Left ventricle myocardium inferior (tissue), 1 donor: ENCODE results near the gene TNFRSF9. TPM values are rescaled to one million over a fixed set of nuclear protein-coding genes. Genes with fewer than 3 reads are reported as not detected.

ENCODE experiments used
- DNase-seq: peaks from one replicate; pipeline ENCODE4 v3.0.0-alpha.2; 2020
- H3K27ac ChIP-seq: fragments of 200-600 bp; replicated peaks from 2 replicates; pipeline ENCODE4 v1.8.0; 2021
- H3K27me3 ChIP-seq: fragments of 200-600 bp; 2 replicates; pipeline ENCODE4 v1.8.0; 2021; ENCODE audit warnings: low read depth
- H3K36me3 ChIP-seq: fragments of 200-600 bp; 2 replicates; pipeline ENCODE4 v1.8.0; 2021
- H3K4me1 ChIP-seq: fragments of 200-600 bp; 2 replicates; pipeline ENCODE4 v1.8.0; 2021
- H3K4me3 ChIP-seq: fragments of 200-600 bp; 2 replicates; pipeline ENCODE4 v1.8.0; 2021; ENCODE audit warnings: mild to moderate bottlenecking, moderate library complexity
- H3K9me3 ChIP-seq: fragments of 200-600 bp; replicated peaks from 2 replicates; pipeline ENCODE4 v1.8.0; 2021
- CTCF ChIP-seq: fragments of 200-600 bp; IDR thresholded peaks from 2 replicates; pipeline ENCODE4 v1.8.0; 2021; ENCODE audit warnings: antibody characterized with exemption, mild to moderate bottlenecking, borderline replicate concordance
- intact Hi-C: fragments of 100-400 bp; cut with micrococcal nuclease; formaldehyde crosslinking; loops from one replicate; pipeline ENCODE4 v1.11.0; 2022
- total RNA-seq: library from RNA; stranded (reverse); fragmentation: NEBNext Ultra II Directional; extraction: Animal tissue kit (Norgen Biotek cat#: 25700); gene quantifications from one replicate; pipeline ENCODE4 v1.2.1, GENCODE V29; 2021
- donor health status: DM: no; HTN: yes; CAD: no; lungs with severe emphysema.

Gene TNFRSF9
- total RNA-seq, 1 donor from 2014 or later: not detected

GRCh38 chr1:7962636-7963377, 22.2 kb upstream of the TNFRSF9 start:
- peaks cover 48% of the 10 kb centered on the region for H3K36me3 ChIP-seq
- no peaks in the 10 kb centered on the region for H3K27me3 ChIP-seq
- H3K27ac ChIP-seq: peak overlapping the region; percentile 92
- peaks cover 69% of the 10 kb centered on the region for H3K4me1 ChIP-seq
- H3K9me3 ChIP-seq: no peaks in the 10 kb centered on the region
- no peak for DNase-seq
- intact Hi-C loops: no loop called here
- no peak for TF ChIP-seq CTCF
- peak overlapping the region; percentile 76 for H3K4me3 ChIP-seq

GRCh38 chr1:7962014-7962335, 21.3 kb upstream of the TNFRSF9 start:
- no peaks in the 10 kb centered on the region for H3K27me3 ChIP-seq
- peaks cover 42% of the 10 kb centered on the region for H3K36me3 ChIP-seq
- DNase-seq: no peak
- peaks cover 61% of the 10 kb centered on the region for H3K4me1 ChIP-seq
- peak overlapping the region; percentile 76 for H3K4me3 ChIP-seq
- H3K27ac ChIP-seq: peak overlapping the region; percentile 92
- no peak for TF ChIP-seq CTCF
- intact Hi-C loops: no loop called here
- H3K9me3 ChIP-seq: no peaks in the 10 kb centered on the region

GRCh38 chr1:7961216-7962013, 20.8 kb upstream of the TNFRSF9 start, which contains the start of gene PARK7:
Gene PARK7 (plus strand): TSS chr1:7961711. CDS start chr1:7962786, 1,075 bp downstream.
- Histone ChIP-seq H3K9me3 (no peaks in the 10 kb centered on the region), H3K27me3 (no peaks in the 10 kb centered on the region), H3K4me1 (peaks cover 56% of the 10 kb centered on the region), H3K36me3 (peaks cover 36% of the 10 kb centered on the region), H3K4me3 (peak within 1 kb of the TSS; percentile 76), H3K27ac (peak within 1 kb of the TSS; percentile 92)
- intact Hi-C loops: no loop called here
- TF ChIP-seq CTCF: peak; percentile 62
- peak; percentile 100 for DNase-seq

- H3K36me3 ChIP-seq: peaks cover 30% of the 10 kb centered on the region
- no peak for TF ChIP-seq CTCF
- no peaks in the 10 kb centered on the region for H3K27me3 ChIP-seq
- intact Hi-C loops: no loop called here
- DNase-seq: no peak
- peak overlapping the region; percentile 92 for H3K27ac ChIP-seq
- H3K9me3 ChIP-seq: no peaks in the 10 kb centered on the region
- peak overlapping the region; percentile 76 for H3K4me3 ChIP-seq
- H3K4me1 ChIP-seq: peaks cover 50% of the 10 kb centered on the region
These were observed 20.2 kb upstream of the TNFRSF9 start for GRCh38 chr1:7960867-7961215.

- intact Hi-C loops: no loop called here
These were observed 19.5 kb upstream of the TNFRSF9 start for GRCh38 chr1:7960165-7960564.

More at GRCh38 chr1:7960165-7960564, 19.5 kb upstream of the TNFRSF9 start:
- peak overlapping the region; percentile 92 for H3K27ac ChIP-seq
- DNase-seq: no peak
- H3K36me3 ChIP-seq: peaks cover 23% of the 10 kb centered on the region
- no peak for TF ChIP-seq CTCF
- peaks cover 44% of the 10 kb centered on the region for H3K4me1 ChIP-seq
- no peaks in the 10 kb centered on the region for H3K27me3 ChIP-seq
- H3K4me3 ChIP-seq: no peak overlapping the region
- no peaks in the 10 kb centered on the region for H3K9me3 ChIP-seq
